MG63 (cell line): ENCODE measurements around the gene PDZD2. TPM values are rescaled to one million over a fixed set of nuclear protein-coding genes. Genes with fewer than 3 reads are reported as not detected.
"Not testable (repeated sequence)": the region's sequence is repeated elsewhere in the genome, so short reads cannot be mapped to it uniquely, and the experiment has no call there.

Source experiments
- DNase-seq: peaks from one replicate; pipeline ENCODE4 v3.0.0-alpha.2; 2020
- H3K27me3 ChIP-seq: fragments of 250-450 bp; sonication (Bioruptor Pico); 2 replicates; pipeline ENCODE4 v1.5.1; 2020; ENCODE audit warnings: mild to moderate bottlenecking, moderate library complexity
- H3K36me3 ChIP-seq: fragments of 250-450 bp; sonication (Bioruptor Pico); 2 replicates; pipeline ENCODE4 v1.5.1; 2020; ENCODE audit warnings: mild to moderate bottlenecking, moderate library complexity
- H3K4me3 ChIP-seq: fragments of 250-450 bp; sonication (Bioruptor Pico); 2 replicates; pipeline ENCODE4 v1.5.1; 2020; ENCODE audit warnings: mild to moderate bottlenecking, moderate library complexity
- H3K9me3 ChIP-seq: fragments of 250-450 bp; sonication (Bioruptor Pico); 2 replicates; pipeline ENCODE4 v1.5.1; 2020; ENCODE audit warnings: mild to moderate bottlenecking, moderate library complexity
- total RNA-seq: library from RNA; depleted of rRNA; stranded (reverse); fragments of >200 nt; shearing (Covaris generic); gene quantifications from 2 replicates; pipeline ENCODE4 v1.2.3, GENCODE V29; 2014; ENCODE audit warnings: low replicate concordance

PDZD2 gene
- total RNA-seq, 1 experiment from 2014 or later: 0.13 TPM

GRCh38 chr5:32018476-32019436, 379.8 kb downstream of the PDZD2 start:
- Histone ChIP-seq H3K4me3 (no peak overlapping the region), H3K27me3 (no peaks in the 10 kb centered on the region), H3K36me3 (no peaks in the 10 kb centered on the region), H3K9me3 (no peaks in the 10 kb centered on the region)
- DNase-seq: no peak

GRCh38 chr5:32020271-32020670, 381.3 kb downstream of the PDZD2 start:
- H3K27me3 ChIP-seq: no peaks in the 10 kb centered on the region
- H3K36me3 ChIP-seq: no peaks in the 10 kb centered on the region
- no peaks in the 10 kb centered on the region for H3K9me3 ChIP-seq
- no peak for DNase-seq
- no peak overlapping the region for H3K4me3 ChIP-seq

GRCh38 chr5:32020946-32021345, 382.0 kb downstream of the PDZD2 start:
- H3K9me3 ChIP-seq: no peaks in the 10 kb centered on the region
- H3K4me3 ChIP-seq: no peak overlapping the region
- no peak for DNase-seq
- H3K27me3 ChIP-seq: no peaks in the 10 kb centered on the region
- no peaks in the 10 kb centered on the region for H3K36me3 ChIP-seq

GRCh38 chr5:32021771-32022170, 382.8 kb downstream of the PDZD2 start:
- Histone ChIP-seq H3K36me3 (no peaks in the 10 kb centered on the region), H3K27me3 (no peaks in the 10 kb centered on the region), H3K4me3 (no peak overlapping the region), H3K9me3 (no peaks in the 10 kb centered on the region)
- DNase-seq: no peak

GRCh38 chr5:32022638-32023037, 383.7 kb downstream of the PDZD2 start:
- no peaks in the 10 kb centered on the region for H3K36me3 ChIP-seq
- no peak for DNase-seq
- no peaks in the 10 kb centered on the region for H3K9me3 ChIP-seq
- no peak overlapping the region for H3K4me3 ChIP-seq
- no peaks in the 10 kb centered on the region for H3K27me3 ChIP-seq

GRCh38 chr5:32023816-32024215, 384.9 kb downstream of the PDZD2 start:
- Histone ChIP-seq H3K27me3 (no peaks in the 10 kb centered on the region), H3K9me3 (no peaks in the 10 kb centered on the region), H3K4me3 (no peak overlapping the region), H3K36me3 (no peaks in the 10 kb centered on the region)
- no peak for DNase-seq

GRCh38 chr5:32024751-32025150, 385.8 kb downstream of the PDZD2 start:
- Histone ChIP-seq H3K36me3 (no peaks in the 10 kb centered on the region), H3K27me3 (no peaks in the 10 kb centered on the region), H3K9me3 (no peaks in the 10 kb centered on the region), H3K4me3 (no peak overlapping the region)
- no peak for DNase-seq

- Histone ChIP-seq H3K9me3 (no peaks in the 10 kb centered on the region), H3K36me3 (no peaks in the 10 kb centered on the region), H3K27me3 (no peaks in the 10 kb centered on the region), H3K4me3 (no peak overlapping the region)
- DNase-seq: no peak
These were observed 388.3 kb downstream of the PDZD2 start for GRCh38 chr5:32027093-32027716.

GRCh38 chr5:32027717-32028458, 389.0 kb downstream of the PDZD2 start:
- Histone ChIP-seq H3K4me3 (no peak overlapping the region), H3K36me3 (no peaks in the 10 kb centered on the region), H3K9me3 (no peaks in the 10 kb centered on the region), H3K27me3 (no peaks in the 10 kb centered on the region)
- DNase-seq: peak; percentile 88

GRCh38 chr5:32029261-32029660, 390.3 kb downstream of the PDZD2 start:
- peak; percentile 60 for DNase-seq
- H3K9me3 ChIP-seq: no peaks in the 10 kb centered on the region
- no peaks in the 10 kb centered on the region for H3K36me3 ChIP-seq
- H3K4me3 ChIP-seq: no peak overlapping the region
- H3K27me3 ChIP-seq: no peaks in the 10 kb centered on the region

GRCh38 chr5:32029781-32030180, 390.9 kb downstream of the PDZD2 start:
- no peak overlapping the region for H3K4me3 ChIP-seq
- H3K9me3 ChIP-seq: no peaks in the 10 kb centered on the region
- no peaks in the 10 kb centered on the region for H3K36me3 ChIP-seq
- DNase-seq: peak; percentile 55
- no peaks in the 10 kb centered on the region for H3K27me3 ChIP-seq

- H3K36me3 ChIP-seq: no peaks in the 10 kb centered on the region
- no peaks in the 10 kb centered on the region for H3K9me3 ChIP-seq
- no peak for DNase-seq
- H3K4me3 ChIP-seq: no peak overlapping the region
- H3K27me3 ChIP-seq: no peaks in the 10 kb centered on the region
These were observed 391.3 kb downstream of the PDZD2 start for GRCh38 chr5:32030222-32030621.

- no peak for DNase-seq
- H3K36me3 ChIP-seq: no peaks in the 10 kb centered on the region
- no peaks in the 10 kb centered on the region for H3K9me3 ChIP-seq
These were observed 391.8 kb downstream of the PDZD2 start for GRCh38 chr5:32030686-32031085.

GRCh38 chr5:32031089-32031488, 392.2 kb downstream of the PDZD2 start:
- Histone ChIP-seq H3K36me3 (no peaks in the 10 kb centered on the region), H3K27me3 (no peaks in the 10 kb centered on the region), H3K9me3 (no peaks in the 10 kb centered on the region), H3K4me3 (no peak overlapping the region)
- DNase-seq: no peak

More at GRCh38 chr5:32030686-32031085, 391.8 kb downstream of the PDZD2 start:
- no peak overlapping the region for H3K4me3 ChIP-seq
- no peaks in the 10 kb centered on the region for H3K27me3 ChIP-seq

GRCh38 chr5:32038523-32038922, 399.6 kb downstream of the PDZD2 start:
- DNase-seq: no peak
- Histone ChIP-seq H3K27me3 (no peaks in the 10 kb centered on the region), H3K9me3 (no peaks in the 10 kb centered on the region), H3K4me3 (no peak overlapping the region), H3K36me3 (no peaks in the 10 kb centered on the region)

- not testable (repeated sequence) for H3K4me3 ChIP-seq, H3K9me3 ChIP-seq, H3K27me3 ChIP-seq, H3K36me3 ChIP-seq, DNase-seq
These were observed 400.2 kb downstream of the PDZD2 start for GRCh38 chr5:32039133-32039532.

GRCh38 chr5:32039601-32040000, 400.7 kb downstream of the PDZD2 start:
- not testable (repeated sequence) for H3K4me3 ChIP-seq, DNase-seq, H3K27me3 ChIP-seq, H3K9me3 ChIP-seq, H3K36me3 ChIP-seq
